HEK293 (cell line): ENCODE data around the gene AHCYL2.

ENCODE experiments used
- CTCF ChIA-PET: fragments of 350-600 bp; formaldehyde crosslinking; extraction: SDS; loops from one replicate; lab custom pipeline; 2021; ENCODE audit warnings: antibody characterized with exemption; lab: Yijun Ruan, JAX
- POLR2A ChIA-PET: fragments of 300-600 bp; formaldehyde crosslinking; extraction: SDS; loops from one replicate; lab custom pipeline; 2020; ENCODE audit warnings: antibody characterized with exemption, inconsistent platforms; lab: Yijun Ruan, JAX
- H3K27ac ChIP-seq: fragments of 200-500 bp; sonication (Bioruptor generic); 2 replicates; pipeline ENCODE4 v1.5.1; 2014; ENCODE audit warnings: low read depth, low read length, control low read depth, inconsistent platforms; ENCODE audit errors: extremely low read depth
- H3K36me3 ChIP-seq, 2 experiments: fragments of 200-500 bp in 1 of 2; sonication (Bioruptor generic) in 1 of 2; 1 replicate in 1 of 2; 2 replicates in 1 of 2; pipeline ENCODE4 v1.5.1; 2014 to 2017; ENCODE audit warnings: inconsistent platforms in 2 of 2, low read length in 2 of 2; ENCODE audit not compliant: control insufficient read depth in 2 of 2, insufficient read depth in 1 of 2
- H3K4me1 ChIP-seq: fragments of 200-500 bp; sonication (Bioruptor generic); 2 replicates; pipeline ENCODE4 v1.5.1; 2014; ENCODE audit warnings: mild to moderate bottlenecking, low read length, inconsistent platforms; ENCODE audit not compliant: control insufficient read depth, insufficient read depth
- H3K4me3 ChIP-seq: 2 replicates; pipeline ENCODE4 v1.5.1; 2011; ENCODE audit warnings: low read depth, mild to moderate bottlenecking, control low read depth, low read length, moderate library complexity
- H3K9me3 ChIP-seq: fragments of 200-500 bp; sonication (Bioruptor generic); 2 replicates; pipeline ENCODE4 v1.5.1; 2014; ENCODE audit warnings: low read depth, low read length, inconsistent platforms; ENCODE audit not compliant: control insufficient read depth, insufficient read depth
- BCL11B ChIP-seq: fragments of 450-650 bp; formaldehyde crosslinking; IDR thresholded peaks from 2 replicates; pipeline ENCODE4 v1.5.1; 2016; ENCODE audit warnings: low read depth, missing biosample characterization, missing genetic modification characterization
- GFI1B ChIP-seq: fragments of 450-650 bp; formaldehyde crosslinking; IDR thresholded peaks from 2 replicates; pipeline ENCODE4 v1.5.1; 2016; ENCODE audit warnings: missing biosample characterization, missing genetic modification characterization
- GLIS2 ChIP-seq: fragments of 450-650 bp; formaldehyde crosslinking; IDR thresholded peaks from 2 replicates; pipeline ENCODE4 v1.5.1; 2016; ENCODE audit warnings: missing biosample characterization, missing genetic modification characterization
- KLF1 ChIP-seq: fragments of 450-650 bp; formaldehyde crosslinking; IDR thresholded peaks from 2 replicates; pipeline ENCODE4 v1.5.1; 2016; ENCODE audit warnings: missing biosample characterization, missing genetic modification characterization
- KLF16 ChIP-seq: fragments of 450-650 bp; formaldehyde crosslinking; IDR thresholded peaks from 2 replicates; pipeline ENCODE4 v1.5.1; 2017; ENCODE audit warnings: missing biosample characterization, missing genetic modification characterization
- KLF9 ChIP-seq: fragments of 450-650 bp; formaldehyde crosslinking; IDR thresholded peaks from 2 replicates; pipeline ENCODE4 v1.5.1; 2016; ENCODE audit warnings: missing biosample characterization, missing genetic modification characterization, low read depth
- MZF1 ChIP-seq: fragments of 450-650 bp; formaldehyde crosslinking; IDR thresholded peaks from 2 replicates; pipeline ENCODE4 v1.5.1; 2017; ENCODE audit warnings: missing biosample characterization, missing genetic modification characterization, borderline replicate concordance
- PATZ1 ChIP-seq: fragments of 450-650 bp; formaldehyde crosslinking; IDR thresholded peaks from 2 replicates; pipeline ENCODE4 v1.5.1; 2016; ENCODE audit warnings: missing biosample characterization, missing genetic modification characterization
- PRDM10 ChIP-seq: fragments of 450-650 bp; formaldehyde crosslinking; IDR thresholded peaks from 2 replicates; pipeline ENCODE4 v1.5.1; 2016; ENCODE audit warnings: missing biosample characterization, missing genetic modification characterization
- PRDM4 ChIP-seq: fragments of 450-650 bp; formaldehyde crosslinking; IDR thresholded peaks from 2 replicates; pipeline ENCODE4 v1.5.1; 2017; ENCODE audit warnings: missing biosample characterization, missing genetic modification characterization
- SP7 ChIP-seq: fragments of 450-650 bp; formaldehyde crosslinking; IDR thresholded peaks from 2 replicates; pipeline ENCODE4 v1.5.1; 2016; ENCODE audit warnings: missing biosample characterization, missing genetic modification characterization
- TCF7L2 ChIP-seq: IDR thresholded peaks from 2 replicates; pipeline ENCODE4 v1.6.1; 2011; ENCODE audit warnings: low read depth, mild to moderate bottlenecking, inconsistent platforms, low read length, moderate library complexity, borderline replicate concordance
- ZBTB17 ChIP-seq: fragments of 450-650 bp; formaldehyde crosslinking; IDR thresholded peaks from 2 replicates; pipeline ENCODE4 v1.5.1; 2016; ENCODE audit warnings: missing biosample characterization, missing genetic modification characterization
- ZBTB20 ChIP-seq: fragments of 450-650 bp; formaldehyde crosslinking; IDR thresholded peaks from 2 replicates; pipeline ENCODE4 v1.5.1; 2016; ENCODE audit warnings: missing biosample characterization, missing genetic modification characterization
- ZBTB48 ChIP-seq: fragments of 450-650 bp; formaldehyde crosslinking; IDR thresholded peaks from 2 replicates; pipeline ENCODE4 v1.5.1; 2016; ENCODE audit warnings: missing biosample characterization, missing genetic modification characterization
- ZFHX2 ChIP-seq: fragments of 450-650 bp; formaldehyde crosslinking; conservative IDR thresholded peaks from 2 replicates; pipeline ENCODE4 v1.5.1; 2016; ENCODE audit warnings: missing biosample characterization, missing genetic modification characterization
- ZNF184 ChIP-seq: fragments of 450-650 bp; IDR thresholded peaks from 2 replicates; pipeline ENCODE4 v1.5.1; 2018; ENCODE audit warnings: missing biosample characterization, mild to moderate bottlenecking, missing genetic modification characterization
- ZNF239 ChIP-seq: fragments of 450-650 bp; formaldehyde crosslinking; IDR thresholded peaks from 2 replicates; pipeline ENCODE4 v1.5.1; 2016; ENCODE audit warnings: missing biosample characterization, missing genetic modification characterization
- ZNF324 ChIP-seq: fragments of 450-650 bp; formaldehyde crosslinking; IDR thresholded peaks from 2 replicates; pipeline ENCODE4 v1.5.1; 2016; ENCODE audit warnings: missing biosample characterization, missing genetic modification characterization
- ZNF341 ChIP-seq: fragments of 450-650 bp; formaldehyde crosslinking; IDR thresholded peaks from 2 replicates; pipeline ENCODE4; 2016; ENCODE audit warnings: low read depth, missing biosample characterization, missing genetic modification characterization
- ZNF366 ChIP-seq: fragments of 450-650 bp; formaldehyde crosslinking; conservative IDR thresholded peaks from 2 replicates; pipeline ENCODE4 v1.5.1; 2016; ENCODE audit warnings: missing biosample characterization, missing genetic modification characterization
- ZNF521 ChIP-seq: fragments of 450-650 bp; formaldehyde crosslinking; IDR thresholded peaks from 2 replicates; pipeline ENCODE4 v1.5.1; 2017; ENCODE audit warnings: missing biosample characterization, mild to moderate bottlenecking, missing genetic modification characterization
- ZNF76 ChIP-seq: fragments of 450-650 bp; formaldehyde crosslinking; IDR thresholded peaks from 2 replicates; pipeline ENCODE4; 2016; ENCODE audit warnings: low read depth, missing biosample characterization, missing genetic modification characterization, borderline replicate concordance
- ZSCAN18 ChIP-seq: fragments of 450-650 bp; formaldehyde crosslinking; IDR thresholded peaks from 2 replicates; pipeline ENCODE4 v1.5.1; 2016; ENCODE audit warnings: missing biosample characterization, missing genetic modification characterization
- ZSCAN4 ChIP-seq: fragments of 450-650 bp; formaldehyde crosslinking; IDR thresholded peaks from 2 replicates; pipeline ENCODE4 v1.5.1; 2017; ENCODE audit warnings: missing biosample characterization, missing genetic modification characterization

Gene AHCYL2

GRCh38 chr7:129188372-129188891, 36.4 kb upstream of the AHCYL2 start, which contains the start of gene SMO:
TSS of gene SMO (plus strand) at chr7:129188633. CDS start at chr7:129189152, 519 bp downstream.
- Histone ChIP-seq H3K36me3 (peaks cover 0 to 20% of the 10 kb centered on the region in 2 experiments; a peak in 1 of 3 replicates), H3K4me3 (peak within 1 kb of the TSS; percentile 87), H3K9me3 (no peaks in the 10 kb centered on the region), H3K4me1 (no peaks in the 10 kb centered on the region; the same call in 1 of the 2 replicates), H3K27ac (peak within 1 kb of the TSS; percentile 85)
- POLR2A ChIA-PET: interaction anchor here (0.6 to 1.1 kb wide), 4 partner anchors 32 to 147 kb away, joined by 3 to 7 read pairs (median 4); partner anchors contain the start of gene AHCYL2
- CTCF ChIA-PET: no interaction called here
- no peak for TF ChIP-seq ZNF184 (tag by site-specific recombination)
- peak; percentile 98 for TF ChIP-seq ZBTB20
- peak; percentile 68 for TF ChIP-seq ZNF366 (tag by site-specific recombination)
- no peak for TF ChIP-seq ZNF521 (tag by site-specific recombination)
- peak; percentile 55; the same call in 1 of the 2 replicates for TF ChIP-seq KLF9 (tag by site-specific recombination)
- peak; percentile 100 for TF ChIP-seq ZNF341 (tag by site-specific recombination)
- TF ChIP-seq KLF1: peak; percentile 25; the same call in 1 of the 2 replicates
- peak; percentile 59; the same call in 1 of the 2 replicates for TF ChIP-seq SP7
- TF ChIP-seq ZNF324 (tag by site-specific recombination): peak; percentile 83; the same call in 1 of the 2 replicates
- no peak for TF ChIP-seq ZSCAN18
- TF ChIP-seq ZFHX2 (tag by site-specific recombination): peak; percentile 53; the same call in 1 of the 2 replicates
- TF ChIP-seq KLF16: peak; percentile 65
- 0 out of 2 replicates have a peak, but pooled peaks have one; percentile 53 for TF ChIP-seq BCL11B (tag by site-specific recombination)
- TF ChIP-seq ZNF76: peak; percentile 47; the same call in 1 of the 2 replicates
- peak; percentile 94 for TF ChIP-seq GLIS2
- TF ChIP-seq ZSCAN4 (tag by site-specific recombination): 0 out of 2 replicates have a peak, but pooled peaks have one; percentile 10
- no peak for TF ChIP-seq GFI1B
- TF ChIP-seq ZBTB48 (tag by site-specific recombination): peak; percentile 77
- TF ChIP-seq TCF7L2: no peak
- no peak for TF ChIP-seq ZNF239 (tag by site-specific recombination)
- peak; percentile 78 for TF ChIP-seq PRDM10
- 0 out of 2 replicates have a peak, but pooled peaks have one; percentile 15 for TF ChIP-seq PRDM4 (tag by site-specific recombination)
- peak; percentile 99 for TF ChIP-seq ZBTB17 (tag by site-specific recombination)
- peak; percentile 73; the same call in 1 of the 2 replicates for TF ChIP-seq MZF1 (tag by site-specific recombination)
- TF ChIP-seq PATZ1: peak; percentile 98
